BJ (cell line): ENCODE results near the gene KCND1. TPM values are rescaled to one million over a fixed set of nuclear protein-coding genes. Genes with fewer than 3 reads are reported as not detected.
A peak's percentile ranks its signal among the peaks of the same experiment; 100 is the strongest.

ENCODE experiments used
- CTCF ChIA-PET: fragments of 350-600 bp; formaldehyde crosslinking; extraction: SDS; loops from one replicate; lab custom pipeline; 2021; ENCODE audit warnings: antibody characterized with exemption, inconsistent platforms; lab: Yijun Ruan, JAX
- POLR2A ChIA-PET: fragments of 300-600 bp; sonication (Branson Sonifier 250); formaldehyde crosslinking; extraction: SDS; loops from one replicate; lab custom pipeline; 2021; ENCODE audit warnings: antibody characterized with exemption; lab: Charles Lee
- DNase-seq: peaks from one replicate; pipeline ENCODE4 v3.0.0-alpha.2; 2011; ENCODE audit warnings: low read depth
- H3K27me3 ChIP-seq: 2 replicates; pipeline ENCODE4 v1.6.0; 2011; ENCODE audit warnings: low read length; ENCODE audit not compliant: control insufficient read depth, insufficient read depth
- H3K36me3 ChIP-seq: 2 replicates; pipeline ENCODE4 v1.5.1; 2011; ENCODE audit warnings: low read length; ENCODE audit not compliant: control insufficient read depth, insufficient read depth
- H3K4me3 ChIP-seq: 2 replicates; pipeline ENCODE4 v1.5.1; 2011; ENCODE audit warnings: low read depth, mild to moderate bottlenecking, control low read depth, low read length
- CTCF ChIP-seq: IDR thresholded peaks from 2 replicates; pipeline ENCODE4 v1.5.1; 2011; ENCODE audit warnings: low read depth, mild to moderate bottlenecking, control low read depth, inconsistent platforms, low read length, moderate library complexity; ENCODE audit not compliant: insufficient read depth
- polyA plus RNA-seq: library from polyadenylated mRNA; depleted of rRNA; stranded (reverse); fragments of >200 nt; gene quantifications from 2 replicates; pipeline ENCODE4 v1.2.3, GENCODE V29; 2011; rRNA removed
- small RNA-seq: library from RNA; depleted of rRNA; stranded (forward); fragments of <200 nt; gene quantifications from one replicate; pipeline ENCODE3, GENCODE V24; 2012; ENCODE audit warnings: low replicate concordance, low read depth; ENCODE audit not compliant: insufficient read length

KCND1 gene
- polyA plus RNA-seq, 1 experiment: 0.83 TPM

GRCh38 chrX:48913605-48914366 lies 57.9 kb downstream of the KCND1 start:
- POLR2A ChIA-PET: no interaction called here

GRCh38 chrX:48911412-48912182 lies 60.0 kb downstream of the KCND1 start, which contains the start of gene SLC35A2:
Gene SLC35A2, minus strand, starts transcription at chrX:48911646. Its CDS starts 10 bp downstream, at chrX:48911636.
- no peak for TF ChIP-seq CTCF
- H3K27me3 ChIP-seq: no peaks in the 10 kb centered on the region
- H3K4me3 ChIP-seq: peak within 1 kb of the TSS; percentile 82
- ChIA-PET CTCF (interaction anchor here (0.7 to 1.6 kb wide), 3 partner anchors 19 to 334 kb away, joined by 3 read pairs; no protein-coding TSS in a partner anchor), POLR2A (no interaction called here)
- no peak for DNase-seq
- H3K36me3 ChIP-seq: peaks cover 1% of the 10 kb centered on the region

More at GRCh38 chrX:48913605-48914366, 57.9 kb downstream of the KCND1 start:
- H3K36me3 ChIP-seq: peaks cover 1% of the 10 kb centered on the region
- TF ChIP-seq CTCF: no peak
- no peaks in the 10 kb centered on the region for H3K27me3 ChIP-seq
- no peak overlapping the region for H3K4me3 ChIP-seq
- DNase-seq: no peak
- CTCF ChIA-PET: interaction anchor here (0.8 kb wide), 1 partner anchor 152 kb away, joined by 3 read pairs; no protein-coding TSS in a partner anchor

Small RNAs within 50 kb of the gene (small RNA-seq; reads per million reads assigned to genes)
- gene RNU6-722P: not detected

Other genes starting within 250 kb of the KCND1 start
- not detected in 2 replicates for gene GLOD5, start 210.1 kb downstream of the KCND1 start, polyA plus RNA-seq
- gene GATA1, start 185.3 kb downstream of the KCND1 start, polyA plus RNA-seq: not detected in 2 replicates
- gene HDAC6, start 169.8 kb downstream of the KCND1 start, polyA plus RNA-seq: 22.5 and 32.1 TPM in 2 replicates
- not detected in 2 replicates for gene ERAS, start 145.3 kb downstream of the KCND1 start, polyA plus RNA-seq
- not detected in 2 replicates for gene PCSK1N, start 136.2 kb downstream of the KCND1 start, polyA plus RNA-seq
- 50.2 and 68.4 TPM in 2 replicates for gene TIMM17B, start 74.1 kb downstream of the KCND1 start, polyA plus RNA-seq
- gene PQBP1, start 73.9 kb downstream of the KCND1 start, polyA plus RNA-seq: 63.8 and 89.6 TPM in 2 replicates
- gene SLC35A2, start 60.2 kb downstream of the KCND1 start, polyA plus RNA-seq: 42.4 and 69.3 TPM in 2 replicates
- gene PIM2, start 52.8 kb downstream of the KCND1 start, polyA plus RNA-seq: 5.6 and 8.0 TPM in 2 replicates
- 48.9 and 53.6 TPM in 2 replicates for gene OTUD5, start 14.2 kb downstream of the KCND1 start, polyA plus RNA-seq
- 23.4 and 23.5 TPM in 2 replicates for gene GRIPAP1, start 30.4 kb upstream of the KCND1 start, polyA plus RNA-seq
- gene TFE3, start 71.5 kb upstream of the KCND1 start, polyA plus RNA-seq: 20.8 and 26.4 TPM in 2 replicates
- gene CCDC120, start 87.2 kb upstream of the KCND1 start, polyA plus RNA-seq: 0.49 and 0.96 TPM in 2 replicates
- 41.4 and 48.8 TPM in 2 replicates for gene PRAF2, start 102.2 kb upstream of the KCND1 start, polyA plus RNA-seq
- 107 and 165 TPM in 2 replicates for gene WDR45, start 108.0 kb upstream of the KCND1 start, polyA plus RNA-seq
- 28.2 and 33.1 TPM in 2 replicates for gene GPKOW, start 151.9 kb upstream of the KCND1 start, polyA plus RNA-seq
- gene MAGIX, start 190.9 kb upstream of the KCND1 start, polyA plus RNA-seq: 0.45 and 0.67 TPM in 2 replicates
- gene PLP2, start 200.1 kb upstream of the KCND1 start, polyA plus RNA-seq: 217 and 225 TPM in 2 replicates
- 4.0 and 6.9 TPM in 2 replicates for gene PRICKLE3, start 214.5 kb upstream of the KCND1 start, polyA plus RNA-seq
- gene SYP, start 228.3 kb upstream of the KCND1 start, polyA plus RNA-seq: 0.07 and 0.10 TPM in 2 replicates